Epithelial cell of proximal tubule (primary cell): ENCODE measurements around the gene RNF217. TPM values are rescaled to one million over a fixed set of nuclear protein-coding genes. Genes with fewer than 3 reads are reported as not detected.

ENCODE experiments used
- DNase-seq: peaks from one replicate; pipeline ENCODE4 v3.0.0-alpha.2; 2011; ENCODE audit warnings: low read depth
- H3K4me3 ChIP-seq: 2 replicates; pipeline ENCODE4 v1.5.1; 2011; ENCODE audit warnings: low read depth, mild to moderate bottlenecking, low read length
- total RNA-seq: library from RNA; depleted of rRNA; stranded (reverse); fragments of >200 nt; gene quantifications from 2 replicates; pipeline ENCODE4 v1.2.3, GENCODE V29; 2015
- TF ChIP-seq, protein P1 (sequence below): conservative IDR thresholded peaks from 2 replicates; pipeline ENCODE4 v1.5.1; 2012; ENCODE audit warnings: low read depth, mild to moderate bottlenecking, low read length

RNF217 gene
- total RNA-seq, 1 donor from 2014 or later = 12.6 TPM

DNA sequence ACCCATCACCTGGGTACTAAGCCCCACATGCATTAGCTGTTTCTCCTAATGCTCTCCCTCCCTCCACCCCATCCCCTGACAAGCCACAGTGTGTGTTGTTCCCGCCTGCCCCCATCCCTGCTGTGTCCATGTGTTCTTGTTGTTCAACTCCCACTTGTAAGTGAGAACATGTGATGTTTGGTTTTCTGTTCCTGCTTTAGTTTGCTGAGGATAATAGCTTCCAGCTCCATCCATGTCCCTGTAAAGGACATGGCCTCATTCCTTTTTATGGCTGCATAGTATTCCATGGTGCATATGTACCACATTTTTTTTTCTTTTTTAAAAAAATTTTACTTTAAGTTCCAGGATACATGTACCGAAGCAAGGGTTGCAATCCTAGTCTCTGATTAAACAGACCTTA, 76.7 kb downstream of the RNF217 start:
- TF ChIP-seq, protein P1, sequence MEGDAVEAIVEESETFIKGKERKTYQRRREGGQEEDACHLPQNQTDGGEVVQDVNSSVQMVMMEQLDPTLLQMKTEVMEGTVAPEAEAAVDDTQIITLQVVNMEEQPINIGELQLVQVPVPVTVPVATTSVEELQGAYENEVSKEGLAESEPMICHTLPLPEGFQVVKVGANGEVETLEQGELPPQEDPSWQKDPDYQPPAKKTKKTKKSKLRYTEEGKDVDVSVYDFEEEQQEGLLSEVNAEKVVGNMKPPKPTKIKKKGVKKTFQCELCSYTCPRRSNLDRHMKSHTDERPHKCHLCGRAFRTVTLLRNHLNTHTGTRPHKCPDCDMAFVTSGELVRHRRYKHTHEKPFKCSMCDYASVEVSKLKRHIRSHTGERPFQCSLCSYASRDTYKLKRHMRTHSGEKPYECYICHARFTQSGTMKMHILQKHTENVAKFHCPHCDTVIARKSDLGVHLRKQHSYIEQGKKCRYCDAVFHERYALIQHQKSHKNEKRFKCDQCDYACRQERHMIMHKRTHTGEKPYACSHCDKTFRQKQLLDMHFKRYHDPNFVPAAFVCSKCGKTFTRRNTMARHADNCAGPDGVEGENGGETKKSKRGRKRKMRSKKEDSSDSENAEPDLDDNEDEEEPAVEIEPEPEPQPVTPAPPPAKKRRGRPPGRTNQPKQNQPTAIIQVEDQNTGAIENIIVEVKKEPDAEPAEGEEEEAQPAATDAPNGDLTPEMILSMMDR = no peak
- no peak overlapping the region for H3K4me3 ChIP-seq
- DNase-seq = no peak

DNA sequence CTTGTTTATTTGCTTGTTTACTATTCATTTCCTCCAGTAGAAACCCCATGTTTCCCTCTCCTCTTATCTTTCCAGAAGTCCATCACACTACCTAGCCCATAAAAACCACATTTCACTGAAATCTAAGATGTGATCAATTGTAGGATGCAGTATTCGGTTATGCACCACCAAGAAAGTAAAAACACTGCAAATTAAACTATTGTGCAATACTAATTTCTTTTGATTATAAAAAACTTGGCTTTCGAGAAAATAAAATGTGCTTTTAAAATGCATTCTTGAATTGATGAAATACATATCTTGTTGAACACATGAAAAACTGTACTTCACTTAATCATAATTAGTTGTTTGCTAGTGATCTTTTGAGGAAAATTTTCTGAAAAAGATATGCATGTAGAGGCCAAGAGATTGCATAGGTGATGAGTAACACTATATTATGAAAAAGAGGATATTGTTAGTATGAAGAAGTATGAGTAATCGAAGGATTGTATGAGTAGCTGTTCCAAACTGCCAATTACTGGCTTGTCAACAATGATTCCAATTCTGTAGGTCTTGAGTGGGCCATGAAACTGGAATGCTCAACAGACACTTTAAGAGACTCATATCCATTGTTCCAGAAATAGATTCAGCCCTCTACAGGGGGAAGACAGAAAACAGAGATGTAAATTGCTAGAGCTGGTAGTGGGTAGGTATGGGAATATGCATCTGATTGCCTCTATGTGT, 79.7 kb downstream of the RNF217 start:
- DNase-seq = no peak
- H3K4me3 ChIP-seq = no peak overlapping the region
- TF ChIP-seq, protein P1 = no peak

DNA sequence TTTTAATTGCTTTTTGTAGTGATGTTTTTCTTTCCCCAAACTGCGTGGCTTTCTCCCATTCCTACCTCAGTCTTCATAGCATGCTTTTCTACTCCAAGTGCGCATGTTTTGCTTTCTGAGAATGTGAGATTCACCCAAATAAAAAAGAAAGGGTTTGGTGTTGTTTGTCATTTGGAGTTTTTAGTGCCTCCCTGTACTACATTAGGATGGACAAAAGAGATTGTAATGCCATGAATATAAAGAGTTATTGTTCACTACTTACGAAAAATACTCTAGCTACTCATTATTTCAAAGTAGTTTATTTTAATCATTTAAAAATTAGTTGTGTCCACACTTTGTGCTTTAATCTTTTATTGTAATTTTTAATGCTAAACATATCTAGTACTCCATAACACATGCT, 81.8 kb downstream of the RNF217 start:
- DNase-seq = no peak
- no peak overlapping the region for H3K4me3 ChIP-seq
- TF ChIP-seq, protein P1 = no peak

DNA sequence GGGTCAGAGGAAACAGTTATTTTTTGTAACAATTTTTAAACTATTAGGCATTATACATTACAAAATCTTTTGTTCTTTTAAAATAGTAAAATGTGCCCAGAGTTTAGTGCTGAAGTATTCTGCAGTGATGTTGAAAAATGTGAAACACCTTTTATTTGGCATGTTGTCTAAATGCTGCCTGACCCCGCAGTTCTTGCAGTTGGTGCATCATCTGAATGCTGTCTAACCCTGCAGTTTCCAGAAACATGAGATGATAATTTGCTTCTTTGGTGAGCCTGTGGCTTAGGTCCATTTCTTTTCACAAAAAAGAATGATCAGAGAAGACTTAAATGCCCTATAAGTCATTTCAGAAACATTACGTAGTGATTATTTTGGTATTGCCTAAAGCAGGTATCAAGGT, 82.4 kb downstream of the RNF217 start:
- TF ChIP-seq, protein P1 = no peak
- no peak for DNase-seq
- no peak overlapping the region for H3K4me3 ChIP-seq

DNA sequence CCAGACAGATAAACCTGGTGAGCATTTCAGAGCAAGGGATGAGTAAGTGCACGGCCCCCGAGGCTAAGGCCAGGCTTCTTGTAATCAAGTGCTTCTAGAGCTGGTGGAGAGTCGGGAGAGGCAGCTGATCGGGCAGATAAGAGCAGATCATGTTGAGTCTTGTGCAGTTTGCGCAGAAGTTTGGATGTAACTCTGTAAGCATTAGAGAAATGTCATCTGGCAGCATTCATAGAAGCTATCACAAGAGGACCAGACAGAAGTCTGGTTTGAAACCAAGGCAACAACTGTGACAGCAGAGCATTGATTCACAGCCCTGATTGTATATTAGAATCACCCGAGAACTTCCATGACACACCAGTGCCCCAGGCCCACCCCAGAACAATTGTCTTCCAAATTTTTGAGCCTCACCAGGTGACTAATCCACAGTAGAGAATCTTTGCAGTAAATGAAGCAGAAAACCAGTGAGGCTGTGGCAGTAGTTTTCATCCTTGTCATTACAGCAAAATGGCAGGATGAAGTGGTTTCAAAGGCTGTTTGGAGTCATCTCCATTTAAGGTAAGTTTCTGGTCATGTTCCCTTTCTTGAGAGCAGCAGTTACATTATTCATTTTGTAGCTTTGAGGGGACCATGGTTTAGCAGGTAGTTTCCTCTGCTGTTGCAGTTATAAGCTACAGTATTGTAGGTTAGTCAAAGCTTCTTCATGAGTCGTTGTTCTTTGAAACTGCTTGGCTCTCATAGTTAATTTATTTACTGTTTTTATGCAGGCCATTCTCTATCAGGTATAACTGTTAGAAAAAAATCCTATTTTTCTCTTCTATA, 84.1 kb downstream of the RNF217 start:
- TF ChIP-seq, protein P1 = no peak
- no peak overlapping the region for H3K4me3 ChIP-seq
- peak; percentile 12 for DNase-seq

DNA sequence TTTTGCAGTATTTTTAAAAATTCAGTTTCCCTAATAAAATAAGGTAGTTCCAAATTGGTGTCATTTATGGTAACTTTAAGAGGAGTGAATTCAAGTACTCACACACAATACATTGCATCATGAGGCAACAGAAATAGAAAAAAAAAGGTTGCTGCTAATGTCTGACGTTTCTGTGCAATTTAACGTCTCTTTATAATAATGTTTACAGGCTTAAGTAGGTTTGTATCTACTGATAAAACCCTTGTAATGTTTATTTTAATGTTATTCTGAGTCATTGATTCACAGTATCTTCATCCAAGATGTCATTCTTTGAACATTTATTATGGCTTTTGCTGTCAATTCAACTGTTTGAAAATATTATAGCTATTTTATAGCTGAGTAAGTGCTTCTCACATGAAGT, 86.0 kb downstream of the RNF217 start:
- H3K4me3 ChIP-seq = no peak overlapping the region
- DNase-seq = no peak
- TF ChIP-seq, protein P1 = no peak
